ENCODE results near the gene CLOCK.

CLOCK gene

DNA sequence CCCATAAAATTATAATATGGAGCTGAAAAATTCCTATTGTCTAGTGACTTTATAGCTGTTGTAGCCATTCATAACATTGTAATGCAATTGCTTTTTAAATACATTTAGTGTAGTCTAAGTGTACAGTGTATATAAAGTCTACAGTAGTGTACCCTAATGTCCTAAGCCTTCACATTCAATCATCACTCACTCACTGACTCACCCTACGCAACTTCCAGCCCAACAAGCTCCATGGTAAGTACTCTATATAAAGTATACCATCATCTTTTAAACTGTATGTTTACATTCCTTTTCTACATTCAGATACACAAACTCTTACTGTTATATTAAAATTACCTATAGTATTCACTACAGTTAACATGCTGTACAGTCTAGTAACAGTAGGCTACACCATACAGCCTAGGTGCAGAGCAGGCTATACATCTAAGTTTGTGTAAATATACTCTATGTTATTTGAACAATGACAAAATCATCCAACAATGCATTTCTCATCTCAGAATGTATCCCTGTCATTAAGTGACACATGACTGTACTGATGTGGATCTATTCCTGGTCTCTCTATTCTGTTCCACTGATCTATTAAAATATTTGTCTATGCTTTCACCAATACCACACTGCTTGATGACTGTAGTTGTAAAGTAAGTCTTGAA lies 33.7 kb downstream of the CLOCK start:
- no peaks in the 10 kb centered on the region for H3K27me3 ChIP-seq (ENCODE audit: control insufficient read depth, low read length)
- H3K9me2 ChIP-seq (replicated peaks; ENCODE audit: control insufficient read depth, low read length), result no peaks in the 10 kb centered on the region
- H4K20me1 ChIP-seq (ENCODE audit: control insufficient read depth, insufficient read depth, low read depth, low read length), result no peaks in the 10 kb centered on the region
- H3K4me3 ChIP-seq (ENCODE audit: low read length), result no peak overlapping the region
- no peak for TF ChIP-seq EZH2phosphoT487 (IDR thresholded peaks at IDR 0.05; ENCODE audit: borderline replicate concordance, low read length)
- no peaks in the 10 kb centered on the region for H3K9me3 ChIP-seq (ENCODE audit: control insufficient read depth, insufficient read depth, low read length)
- H3K4me1 ChIP-seq (ENCODE audit: control insufficient read depth, low read length), result peaks cover 4% of the 10 kb centered on the region; the same call in 1 of the 2 replicates
- H3K79me2 ChIP-seq (ENCODE audit: control insufficient read depth, low read length), result no peaks in the 10 kb centered on the region
- no peaks in the 10 kb centered on the region for H3K36me3 ChIP-seq (ENCODE audit: control insufficient read depth, low read length)
- no peak overlapping the region for H3K27ac ChIP-seq (ENCODE audit: low read depth, low read length)
- H3K4me2 ChIP-seq (ENCODE audit: low read length), result no peak overlapping the region
- H3F3A ChIP-seq (ENCODE audit: control insufficient read depth, insufficient read depth), result no peaks in the 10 kb centered on the region

GRCh38 chr4:55512077-55512476 lies 34.6 kb downstream of the CLOCK start:
- H3F3A ChIP-seq (ENCODE audit: control insufficient read depth, insufficient read depth), result no peaks in the 10 kb centered on the region
- no peak overlapping the region for H3K4me3 ChIP-seq (ENCODE audit: low read length)
- TF ChIP-seq EZH2phosphoT487 (IDR thresholded peaks at IDR 0.05; ENCODE audit: borderline replicate concordance, low read length), result no peak
- TF ChIP-seq, protein P1, sequence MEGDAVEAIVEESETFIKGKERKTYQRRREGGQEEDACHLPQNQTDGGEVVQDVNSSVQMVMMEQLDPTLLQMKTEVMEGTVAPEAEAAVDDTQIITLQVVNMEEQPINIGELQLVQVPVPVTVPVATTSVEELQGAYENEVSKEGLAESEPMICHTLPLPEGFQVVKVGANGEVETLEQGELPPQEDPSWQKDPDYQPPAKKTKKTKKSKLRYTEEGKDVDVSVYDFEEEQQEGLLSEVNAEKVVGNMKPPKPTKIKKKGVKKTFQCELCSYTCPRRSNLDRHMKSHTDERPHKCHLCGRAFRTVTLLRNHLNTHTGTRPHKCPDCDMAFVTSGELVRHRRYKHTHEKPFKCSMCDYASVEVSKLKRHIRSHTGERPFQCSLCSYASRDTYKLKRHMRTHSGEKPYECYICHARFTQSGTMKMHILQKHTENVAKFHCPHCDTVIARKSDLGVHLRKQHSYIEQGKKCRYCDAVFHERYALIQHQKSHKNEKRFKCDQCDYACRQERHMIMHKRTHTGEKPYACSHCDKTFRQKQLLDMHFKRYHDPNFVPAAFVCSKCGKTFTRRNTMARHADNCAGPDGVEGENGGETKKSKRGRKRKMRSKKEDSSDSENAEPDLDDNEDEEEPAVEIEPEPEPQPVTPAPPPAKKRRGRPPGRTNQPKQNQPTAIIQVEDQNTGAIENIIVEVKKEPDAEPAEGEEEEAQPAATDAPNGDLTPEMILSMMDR (IDR thresholded peaks at IDR 0.05; ENCODE audit: low read depth, low read length, poor library complexity, severe bottlenecking), result no peak

DNA sequence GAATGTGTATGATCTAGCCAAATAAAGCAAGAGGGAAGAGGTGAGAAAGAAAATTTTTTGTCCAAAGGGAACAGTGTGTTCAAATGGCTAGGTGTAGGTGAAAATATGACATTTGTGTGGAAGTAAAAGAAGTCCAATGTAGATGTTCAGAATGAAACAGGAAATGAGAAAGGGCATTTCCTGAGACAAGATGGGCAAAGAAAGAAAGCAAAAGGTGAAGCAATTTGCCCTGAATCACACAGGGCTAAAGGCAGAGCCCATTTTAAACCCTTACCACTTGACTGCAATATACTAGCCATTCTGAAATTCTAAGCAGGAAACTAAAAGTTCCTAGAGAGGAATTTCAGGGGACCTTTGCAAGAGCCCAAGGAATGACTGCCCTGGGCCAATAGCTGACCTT lies 36.0 kb downstream of the CLOCK start:
- peaks cover 4% of the 10 kb centered on the region; the same call in 1 of the 2 replicates for H3K4me1 ChIP-seq (ENCODE audit: control insufficient read depth, low read length)
- H3K36me3 ChIP-seq (ENCODE audit: control insufficient read depth, low read length), result no peaks in the 10 kb centered on the region
- H3K4me2 ChIP-seq (ENCODE audit: low read length), result no peak overlapping the region
- H4K20me1 ChIP-seq (ENCODE audit: control insufficient read depth, insufficient read depth, low read depth, low read length), result no peaks in the 10 kb centered on the region
- no peaks in the 10 kb centered on the region for H3K9me2 ChIP-seq (replicated peaks; ENCODE audit: control insufficient read depth, low read length)
- no peaks in the 10 kb centered on the region for H3K9me3 ChIP-seq (ENCODE audit: control insufficient read depth, insufficient read depth, low read length)
- TF ChIP-seq, protein P1 (IDR thresholded peaks at IDR 0.05; ENCODE audit: low read depth, low read length, poor library complexity, severe bottlenecking), result no peak
- TF ChIP-seq EZH2phosphoT487 (IDR thresholded peaks at IDR 0.05; ENCODE audit: borderline replicate concordance, low read length), result no peak
- H3K4me3 ChIP-seq (ENCODE audit: low read length), result no peak overlapping the region
- H3K27ac ChIP-seq (ENCODE audit: low read depth, low read length), result no peak overlapping the region
- no peaks in the 10 kb centered on the region for H3K27me3 ChIP-seq (ENCODE audit: control insufficient read depth, low read length)
- H3K79me2 ChIP-seq (ENCODE audit: control insufficient read depth, low read length), result no peaks in the 10 kb centered on the region
- no peaks in the 10 kb centered on the region for H3F3A ChIP-seq (ENCODE audit: control insufficient read depth, insufficient read depth)

More at GRCh38 chr4:55512077-55512476, 34.6 kb downstream of the CLOCK start:
- H3K4me1 ChIP-seq (ENCODE audit: control insufficient read depth, low read length), result peaks cover 4% of the 10 kb centered on the region; the same call in 1 of the 2 replicates
- H3K27me3 ChIP-seq (ENCODE audit: control insufficient read depth, low read length), result no peaks in the 10 kb centered on the region
- no peaks in the 10 kb centered on the region for H4K20me1 ChIP-seq (ENCODE audit: control insufficient read depth, insufficient read depth, low read depth, low read length)
- H3K27ac ChIP-seq (ENCODE audit: low read depth, low read length), result no peak overlapping the region
- no peaks in the 10 kb centered on the region for H3K9me3 ChIP-seq (ENCODE audit: control insufficient read depth, insufficient read depth, low read length)
- H3K36me3 ChIP-seq (ENCODE audit: control insufficient read depth, low read length), result no peaks in the 10 kb centered on the region
- no peaks in the 10 kb centered on the region for H3K9me2 ChIP-seq (replicated peaks; ENCODE audit: control insufficient read depth, low read length)
- H3K79me2 ChIP-seq (ENCODE audit: control insufficient read depth, low read length), result no peaks in the 10 kb centered on the region
- no peak overlapping the region for H3K4me2 ChIP-seq (ENCODE audit: low read length)

GRCh38 chr4:55509266-55509665 lies 37.4 kb downstream of the CLOCK start:
- Histone ChIP-seq H3K4me3 (ENCODE audit: low read length) (no peak overlapping the region), H3K27me3 (ENCODE audit: control insufficient read depth, low read length) (no peaks in the 10 kb centered on the region), H3K9me3 (ENCODE audit: control insufficient read depth, insufficient read depth, low read length) (no peaks in the 10 kb centered on the region), H3F3A (ENCODE audit: control insufficient read depth, insufficient read depth) (no peaks in the 10 kb centered on the region), H3K9me2 (replicated peaks; ENCODE audit: control insufficient read depth, low read length) (no peaks in the 10 kb centered on the region), H3K36me3 (ENCODE audit: control insufficient read depth, low read length) (no peaks in the 10 kb centered on the region), H3K4me2 (ENCODE audit: low read length) (no peak overlapping the region), H3K4me1 (ENCODE audit: control insufficient read depth, low read length) (peaks cover 4% of the 10 kb centered on the region; the same call in 1 of the 2 replicates), H3K27ac (ENCODE audit: low read depth, low read length) (no peak overlapping the region), H4K20me1 (ENCODE audit: control insufficient read depth, insufficient read depth, low read depth, low read length) (no peaks in the 10 kb centered on the region), H3K79me2 (ENCODE audit: control insufficient read depth, low read length) (no peaks in the 10 kb centered on the region)
- TF ChIP-seq EZH2phosphoT487 (IDR thresholded peaks at IDR 0.05; ENCODE audit: borderline replicate concordance, low read length), result no peak
- TF ChIP-seq, protein P1 (IDR thresholded peaks at IDR 0.05; ENCODE audit: low read depth, low read length, poor library complexity, severe bottlenecking), result no peak

Data from DOHH2 (cell line).